RWPE2 (cell line): ENCODE measurements around the gene SMIM22.

Experiments used
- ATAC-seq: fragments of 200-7000 bp; cut with Tn5 transposase; 3 replicates; pipeline ENCODE4 v1.9.1; 2021; ENCODE audit warnings: low read depth
- DNase-seq: peaks from one replicate; pipeline ENCODE4 v3.0.0-alpha.2; 2020; ENCODE audit warnings: low spot score
- H3K27ac ChIP-seq: fragments of 450-650 bp; 2 replicates; pipeline ENCODE4 v1.5.1; 2017; ENCODE audit warnings: mild to moderate bottlenecking; ENCODE audit not compliant: poor library complexity, severe bottlenecking
- H3K27me3 ChIP-seq: fragments of 250-450 bp; sonication (Bioruptor Pico); 2 replicates; pipeline ENCODE4 v1.5.1; 2021; ENCODE audit warnings: mild to moderate bottlenecking, moderate library complexity; ENCODE audit not compliant: insufficient read depth, poor library complexity, severe bottlenecking
- H3K36me3 ChIP-seq: fragments of 250-450 bp; sonication (Bioruptor Pico); 2 replicates; pipeline ENCODE4 v1.5.1; 2020; ENCODE audit warnings: low read depth, mild to moderate bottlenecking, moderate library complexity
- H3K4me1 ChIP-seq: fragments of 250-450 bp; sonication (Bioruptor Pico); 2 replicates; pipeline ENCODE4 v1.5.1; 2021; ENCODE audit warnings: mild to moderate bottlenecking, moderate library complexity; ENCODE audit not compliant: insufficient read depth, poor library complexity, severe bottlenecking
- H3K4me3 ChIP-seq: fragments of 250-450 bp; sonication (Bioruptor Pico); 2 replicates; pipeline ENCODE4 v1.5.1; 2021; ENCODE audit warnings: mild to moderate bottlenecking, moderate library complexity; ENCODE audit not compliant: severe bottlenecking
- H3K9me3 ChIP-seq: fragments of 250-450 bp; sonication (Bioruptor Pico); 2 replicates; pipeline ENCODE4 v1.5.1; 2021; ENCODE audit warnings: mild to moderate bottlenecking, moderate library complexity; ENCODE audit not compliant: severe bottlenecking
- TF ChIP-seq, protein P1 (sequence below): fragments of 450-650 bp; IDR thresholded peaks from one replicate; pipeline ENCODE4 v1.5.1; 2017; ENCODE audit warnings: mild to moderate bottlenecking, moderate library complexity; ENCODE audit not compliant: poor library complexity, severe bottlenecking

Gene SMIM22

DNA sequence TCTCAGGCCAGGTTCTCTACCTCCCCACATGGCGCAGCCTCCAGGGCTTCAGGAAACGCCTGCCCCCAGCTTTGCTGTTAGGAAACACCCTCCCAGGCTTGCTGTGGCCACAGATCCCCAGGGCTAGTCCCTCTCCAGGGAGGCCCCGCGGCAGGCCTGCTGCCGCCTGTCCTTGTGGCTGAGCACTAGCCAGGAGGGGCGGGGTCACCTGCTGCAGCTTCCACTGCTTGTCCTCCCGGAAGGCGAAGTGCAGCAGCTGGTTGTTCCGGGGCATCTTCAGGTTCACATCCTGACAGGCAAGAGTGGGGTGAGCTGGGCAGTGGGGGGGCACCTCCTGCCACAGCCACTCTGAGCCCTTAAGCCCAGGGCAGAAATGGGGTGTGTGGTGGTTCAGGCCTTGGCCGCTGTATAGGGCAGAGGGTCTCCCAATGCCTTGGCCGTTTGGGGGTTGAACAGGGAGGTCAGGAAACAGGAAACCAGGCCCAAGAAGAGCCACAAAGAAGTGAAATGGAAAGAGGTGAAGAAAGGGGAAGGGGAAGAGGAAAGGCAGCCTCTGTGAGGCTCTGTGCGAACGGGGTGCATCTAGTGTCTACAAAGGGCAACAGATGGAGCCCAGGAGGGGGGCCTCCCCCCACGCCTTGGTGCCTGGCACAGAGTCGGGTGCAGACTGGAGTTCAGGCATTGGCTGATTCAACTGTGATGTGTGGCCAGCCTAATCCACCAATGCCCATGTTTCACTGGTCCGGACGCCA is 5.3 kb downstream of the SMIM22 start:
- DNase-seq, result no peak
- H3K4me3 ChIP-seq, result peak overlapping the region; percentile 10
- TF ChIP-seq, protein P1, sequence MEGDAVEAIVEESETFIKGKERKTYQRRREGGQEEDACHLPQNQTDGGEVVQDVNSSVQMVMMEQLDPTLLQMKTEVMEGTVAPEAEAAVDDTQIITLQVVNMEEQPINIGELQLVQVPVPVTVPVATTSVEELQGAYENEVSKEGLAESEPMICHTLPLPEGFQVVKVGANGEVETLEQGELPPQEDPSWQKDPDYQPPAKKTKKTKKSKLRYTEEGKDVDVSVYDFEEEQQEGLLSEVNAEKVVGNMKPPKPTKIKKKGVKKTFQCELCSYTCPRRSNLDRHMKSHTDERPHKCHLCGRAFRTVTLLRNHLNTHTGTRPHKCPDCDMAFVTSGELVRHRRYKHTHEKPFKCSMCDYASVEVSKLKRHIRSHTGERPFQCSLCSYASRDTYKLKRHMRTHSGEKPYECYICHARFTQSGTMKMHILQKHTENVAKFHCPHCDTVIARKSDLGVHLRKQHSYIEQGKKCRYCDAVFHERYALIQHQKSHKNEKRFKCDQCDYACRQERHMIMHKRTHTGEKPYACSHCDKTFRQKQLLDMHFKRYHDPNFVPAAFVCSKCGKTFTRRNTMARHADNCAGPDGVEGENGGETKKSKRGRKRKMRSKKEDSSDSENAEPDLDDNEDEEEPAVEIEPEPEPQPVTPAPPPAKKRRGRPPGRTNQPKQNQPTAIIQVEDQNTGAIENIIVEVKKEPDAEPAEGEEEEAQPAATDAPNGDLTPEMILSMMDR, result no peak
- H3K9me3 ChIP-seq, result no peaks in the 10 kb centered on the region
- peak; percentile 4; the same call in 1 of the 3 replicates for ATAC-seq
- H3K27ac ChIP-seq, result peak overlapping the region; percentile 78
- H3K36me3 ChIP-seq, result peaks cover 3% of the 10 kb centered on the region; the same call in 1 of the 2 replicates
- no peaks in the 10 kb centered on the region for H3K27me3 ChIP-seq
- peaks cover 9% of the 10 kb centered on the region for H3K4me1 ChIP-seq

DNA sequence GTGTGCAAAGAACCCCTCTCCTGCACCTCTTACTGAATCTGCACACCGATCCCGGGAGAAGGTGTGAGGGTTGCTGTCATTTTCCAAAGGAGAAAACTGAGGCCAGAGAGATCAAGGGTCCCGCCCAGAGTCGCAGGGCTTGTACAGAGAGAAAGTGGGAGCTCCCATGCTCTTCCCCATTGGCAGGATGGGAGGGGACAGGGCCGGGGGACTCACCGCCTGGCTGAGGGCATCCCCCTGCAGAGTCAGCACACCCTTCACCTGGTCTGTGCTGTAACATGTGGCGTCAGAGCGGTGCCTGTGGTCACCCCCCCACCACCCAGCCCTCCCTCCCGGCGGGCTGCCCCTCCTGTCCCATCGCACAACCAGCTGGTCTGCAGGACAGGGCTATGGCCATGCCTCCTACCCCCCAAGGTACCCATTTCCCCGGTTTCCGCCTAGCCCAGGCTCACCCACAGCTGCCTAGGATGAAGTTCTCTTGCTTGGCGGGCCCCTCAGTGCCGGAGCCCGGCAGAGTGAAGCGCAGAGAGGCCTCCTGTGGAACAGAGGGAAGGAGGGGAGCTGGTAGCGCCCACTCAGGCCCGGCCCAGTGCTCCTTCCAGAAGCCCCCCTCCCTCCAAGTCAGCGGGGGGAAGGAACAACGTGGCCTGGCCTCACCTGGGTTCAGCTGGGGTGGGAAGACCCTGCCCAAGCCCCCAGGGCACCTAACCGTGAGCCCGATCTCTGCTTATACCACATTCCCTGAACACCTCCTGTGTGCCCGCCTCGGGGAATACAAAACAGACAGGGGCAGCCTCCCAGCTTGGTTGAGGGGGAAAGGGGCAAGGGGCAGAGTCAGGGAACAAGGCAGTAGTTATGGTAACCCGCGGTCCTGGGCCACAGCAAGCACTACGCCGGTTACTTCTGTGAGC is 6.1 kb downstream of the SMIM22 start:
- H3K27ac ChIP-seq, result peak overlapping the region; percentile 78

DNA sequence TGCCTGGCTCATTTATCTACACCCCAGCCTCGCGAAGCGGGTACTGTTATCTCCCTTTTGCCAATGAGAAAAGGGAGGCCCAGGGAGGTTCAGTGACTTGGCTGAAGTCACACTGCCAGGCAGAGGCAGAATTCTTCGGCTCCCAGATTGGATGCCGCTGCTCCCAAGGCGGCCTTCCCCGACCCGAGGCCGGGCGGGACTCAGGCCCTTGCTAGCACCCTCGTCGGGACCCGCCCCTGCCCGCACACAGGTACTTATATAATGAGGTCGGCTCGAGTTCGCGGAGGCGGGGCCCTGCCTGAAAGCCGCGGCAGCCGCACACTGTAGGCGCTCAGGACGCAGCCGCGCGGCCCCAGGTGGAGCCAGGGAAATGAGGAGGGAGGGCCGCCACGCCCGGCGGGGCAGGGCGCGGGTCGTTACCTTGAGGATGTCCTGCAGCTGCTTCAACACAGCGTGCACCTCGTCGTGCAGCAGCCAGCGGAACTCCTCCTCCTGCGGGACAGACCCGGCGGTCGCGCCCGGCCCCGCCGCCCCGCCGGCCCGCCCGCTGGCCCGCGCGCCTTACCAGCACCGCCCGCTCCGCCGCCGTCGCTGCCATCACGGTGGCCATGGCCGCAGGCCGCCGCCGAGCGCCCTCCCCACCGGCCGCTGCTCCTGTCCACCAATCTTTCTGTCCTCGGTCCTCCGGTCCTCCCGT is 6.9 kb downstream of the SMIM22 start, which contains the start of gene ROGDI:
Gene ROGDI (minus strand): TSS at position 672 of the 697 bp plus-strand sequence. CDS start 62 bp downstream, at position 610.
- peak; percentile 93 for DNase-seq
- H3K36me3 ChIP-seq, result peaks cover 12% of the 10 kb centered on the region

More for the DNA sequence above, 6.1 kb downstream of the SMIM22 start:
- peaks cover 10% of the 10 kb centered on the region; the same call in 1 of the 2 replicates for H3K36me3 ChIP-seq
- no peak for ATAC-seq
- TF ChIP-seq, protein P1, result no peak
- H3K9me3 ChIP-seq, result no peaks in the 10 kb centered on the region
- H3K4me1 ChIP-seq, result peaks cover 9% of the 10 kb centered on the region
- no peaks in the 10 kb centered on the region for H3K27me3 ChIP-seq
- H3K4me3 ChIP-seq, result peak overlapping the region; percentile 54
- no peak for DNase-seq

DNA sequence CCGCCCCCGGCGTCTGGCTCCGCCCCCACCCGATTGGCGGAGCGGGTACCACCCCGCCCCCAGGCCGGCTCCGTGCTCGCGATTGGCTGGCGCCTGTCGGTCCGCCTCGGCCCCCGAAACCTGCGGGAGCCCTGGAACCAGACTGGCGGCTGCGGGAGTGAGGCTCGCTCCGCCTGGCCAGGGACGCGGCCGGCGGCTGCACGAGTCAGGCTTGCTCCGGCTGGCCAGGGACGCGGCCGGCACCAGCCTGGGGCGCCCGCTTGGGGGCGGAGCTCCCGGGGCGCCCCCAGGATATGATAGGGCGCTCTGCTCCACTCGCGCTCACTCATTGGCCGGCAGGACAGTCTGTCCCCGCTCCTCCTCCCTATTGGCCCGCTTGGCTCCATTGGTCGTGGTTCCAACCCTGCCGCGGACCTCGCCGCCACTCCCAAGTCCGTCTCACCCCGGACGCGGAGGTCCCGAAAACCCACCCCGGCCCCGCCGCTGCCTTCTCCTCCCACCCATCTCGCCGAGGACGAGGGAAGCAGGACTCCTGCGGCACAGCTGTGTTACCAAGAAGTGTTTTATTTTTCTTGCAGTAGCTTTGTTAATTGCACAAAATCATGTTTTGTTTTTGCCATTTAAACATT is 7.6 kb downstream of the SMIM22 start:
- DNase-seq, result peak; percentile 95
- H3K4me1 ChIP-seq, result peaks cover 9% of the 10 kb centered on the region
- peak overlapping the region; percentile 78 for H3K27ac ChIP-seq
- TF ChIP-seq, protein P1, result no peak
- no peaks in the 10 kb centered on the region for H3K27me3 ChIP-seq
- peak; percentile 89 for ATAC-seq
- H3K36me3 ChIP-seq, result peaks cover 18% of the 10 kb centered on the region
- no peaks in the 10 kb centered on the region for H3K9me3 ChIP-seq
- peak overlapping the region; percentile 54 for H3K4me3 ChIP-seq

More for the DNA sequence above, 6.9 kb downstream of the SMIM22 start, which contains the start of gene ROGDI:
- Histone ChIP-seq H3K27ac (peak within 1 kb of the TSS; percentile 78), H3K9me3 (no peaks in the 10 kb centered on the region), H3K27me3 (no peaks in the 10 kb centered on the region), H3K4me1 (peaks cover 9% of the 10 kb centered on the region), H3K4me3 (peak within 1 kb of the TSS; percentile 54)
- ATAC-seq, result peak; percentile 66
- TF ChIP-seq, protein P1, result no peak
